Uterus (tissue), 2 donors: ENCODE results near the gene LITAF.

ENCODE experiments used
- CTCF ChIP-seq, 4 experiments: fragments of 200-600 bp in 2 of 4; fragments of 450-650 bp in 2 of 4; sonication (generic) in 2 of 4; IDR thresholded peaks; one replicate each; pipeline ENCODE4 v1.5.1; 2016 to 2019; ENCODE audit warnings: antibody characterized with exemption in 4 of 4, mild to moderate bottlenecking in 2 of 4, moderate library complexity in 1 of 4
- POLR2A ChIP-seq, 2 donors: fragments of 450-650 bp; IDR thresholded peaks; one replicate each; pipeline ENCODE4 v1.6.1; 2016; ENCODE audit warnings: antibody characterized with exemption in 2 of 2, mild to moderate bottlenecking in 1 of 2, moderate library complexity in 1 of 2

GRCh38 chr16:11630768-11631056 lies 44.0 kb upstream of the LITAF start:
- TF ChIP-seq CTCF (IDR thresholded peaks at IDR 0.05): no peak
- TF ChIP-seq POLR2A (IDR thresholded peaks at IDR 0.05): no peak
